Measurements from ENCODE around the gene WSB2. TPM values are rescaled to one million over a fixed set of nuclear protein-coding genes. Genes with fewer than 3 reads are reported as not detected.

WSB2 gene
- total and polyA plus RNA-seq, 2 of the 8 experiments (the other 6 are each of a cell fraction or from before 2014, with no cell fraction given), result 47.5 to 58.2 TPM

GRCh38 chr12:118034429-118035189 is 26.4 kb downstream of the WSB2 start:
- Histone ChIP-seq H2AFZ (ENCODE audit: low read length) (no peak overlapping the region), H3K9ac (replicated peaks in 1 of 4; ENCODE audit: extremely low read depth in 1 of 4, low read depth in 3 of 4, low read length in 3 of 4) (no peak overlapping the region), H3K27ac (ENCODE audit: low read depth, low read length) (no peak overlapping the region), H3K9me3 (ENCODE audit: insufficient read depth in 2 of 2, low read depth in 1 of 2, low read length in 1 of 2) (no peaks in the 10 kb centered on the region), H3K4ac (replicated peaks; ENCODE audit: insufficient read length, low read depth, low read length) (no peak overlapping the region), H3K4me1 (replicated peaks in 1 of 4; ENCODE audit: control insufficient read depth in 3 of 4, insufficient read depth in 4 of 4, low read length in 3 of 4) (no peaks in the 10 kb centered on the region; a peak in 1 of 7 replicates), H4K8ac (ENCODE audit: extremely low read depth, insufficient read depth, low read length) (no peak overlapping the region), H2BK20ac (ENCODE audit: low read length) (no peak overlapping the region), H3K14ac (ENCODE audit: insufficient read length) (no peak overlapping the region), H2BK12ac (ENCODE audit: low read depth, low read length) (no peak overlapping the region), H3K79me2 (ENCODE audit: control insufficient read depth in 1 of 2, insufficient read depth in 2 of 2, low read length in 2 of 2) (no peaks in the 10 kb centered on the region), H2BK15ac (ENCODE audit: low read length) (no peak overlapping the region), H3K56ac (replicated peaks; ENCODE audit: insufficient read length, low read depth, low read length) (no peak overlapping the region), H3K79me1 (ENCODE audit: low read depth, low read length) (no peaks in the 10 kb centered on the region; the same call in 1 of the 2 replicates), H3K23me2 (ENCODE audit: low read depth, low read length) (no peaks in the 10 kb centered on the region), H3K4me3 (ENCODE audit: extremely low read depth in 1 of 4, insufficient read depth in 2 of 4, low read depth in 3 of 4, low read length in 4 of 4) (no peak overlapping the region), H2BK5ac (ENCODE audit: low read depth, low read length) (no peak overlapping the region), H3K27me3 (replicated peaks in 1 of 4; ENCODE audit: control insufficient read depth in 3 of 4, extremely low read depth in 1 of 4, insufficient read depth in 3 of 4, low read length in 3 of 4) (no peaks in the 10 kb centered on the region), H3K18ac (ENCODE audit: extremely low read depth, low read length) (no peak overlapping the region), H2BK120ac (replicated peaks; ENCODE audit: low read depth, low read length) (no peak overlapping the region), H3K36me3 (ENCODE audit: control insufficient read depth in 2 of 4, insufficient read depth in 4 of 4, low read length in 3 of 4) (peaks cover 35 to 85% (median 57%) of the 10 kb centered on the region in 4 experiments), H3K4me2 (ENCODE audit: insufficient read depth in 1 of 2, low read depth in 2 of 2, low read length in 2 of 2) (no peak overlapping the region), H4K5ac (ENCODE audit: insufficient read length, low read depth, low read length) (no peak overlapping the region), H2AK5ac (ENCODE audit: low read depth, low read length) (no peak overlapping the region), H4K20me1 (replicated peaks in 1 of 2; ENCODE audit: control insufficient read depth in 1 of 2, insufficient read depth in 2 of 2, low read length in 2 of 2) (peaks cover 0 to 5% of the 10 kb centered on the region in 2 experiments), H4K91ac (replicated peaks; ENCODE audit: insufficient read length, low read length) (no peak overlapping the region), H3K23ac (ENCODE audit: insufficient read length) (no peak overlapping the region)
- CTCF ChIA-PET (ENCODE audit: partially characterized antibody), result interaction anchor here (0.6 to 4.3 kb wide), 20 partner anchors 8 to 185 kb away, joined by 3 to 39 read pairs (median 4); no protein-coding TSS in a partner anchor
- POLR2A ChIA-PET (ENCODE audit: partially characterized antibody), result interaction anchor here (0.8 to 12.8 kb wide), 7 partner anchors 10 to 160 kb away, joined by 3 to 113 read pairs (median 13); partner anchors contain the start of gene RFC5
- no peak for FAIRE-seq
- TF ChIP-seq TEAD4 (IDR thresholded peaks at IDR 0.05; ENCODE audit: low read depth, low read length) (peak; percentile 92), RAD21 (IDR thresholded peaks at IDR 0.05 in 1 of 2, conservative IDR thresholded peaks at IDR 0.05 in 1 of 2; ENCODE audit: low read depth in 2 of 2, low read length in 2 of 2) (peak; percentile 54 to 68), JUN (IDR thresholded peaks at IDR 0.05; ENCODE audit: low read depth, low read length) (no peak)
- TF ChIP-seq, protein P1, sequence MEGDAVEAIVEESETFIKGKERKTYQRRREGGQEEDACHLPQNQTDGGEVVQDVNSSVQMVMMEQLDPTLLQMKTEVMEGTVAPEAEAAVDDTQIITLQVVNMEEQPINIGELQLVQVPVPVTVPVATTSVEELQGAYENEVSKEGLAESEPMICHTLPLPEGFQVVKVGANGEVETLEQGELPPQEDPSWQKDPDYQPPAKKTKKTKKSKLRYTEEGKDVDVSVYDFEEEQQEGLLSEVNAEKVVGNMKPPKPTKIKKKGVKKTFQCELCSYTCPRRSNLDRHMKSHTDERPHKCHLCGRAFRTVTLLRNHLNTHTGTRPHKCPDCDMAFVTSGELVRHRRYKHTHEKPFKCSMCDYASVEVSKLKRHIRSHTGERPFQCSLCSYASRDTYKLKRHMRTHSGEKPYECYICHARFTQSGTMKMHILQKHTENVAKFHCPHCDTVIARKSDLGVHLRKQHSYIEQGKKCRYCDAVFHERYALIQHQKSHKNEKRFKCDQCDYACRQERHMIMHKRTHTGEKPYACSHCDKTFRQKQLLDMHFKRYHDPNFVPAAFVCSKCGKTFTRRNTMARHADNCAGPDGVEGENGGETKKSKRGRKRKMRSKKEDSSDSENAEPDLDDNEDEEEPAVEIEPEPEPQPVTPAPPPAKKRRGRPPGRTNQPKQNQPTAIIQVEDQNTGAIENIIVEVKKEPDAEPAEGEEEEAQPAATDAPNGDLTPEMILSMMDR (IDR thresholded peaks at IDR 0.05; ENCODE audit: control extremely low read depth in 1 of 3, insufficient read depth in 1 of 3, low read depth in 1 of 3, low read length in 3 of 3), result peak in 2 of 3 experiments; percentile 39 to 46; a peak in 3 of 4 replicates
- WGBS, 2 experiments (ENCODE audit: extremely low coverage in 1 of 2, insufficient coverage in 1 of 2, insufficient read length in 1 of 2, insufficient replicate concordance in 2 of 2, low coverage in 1 of 2, low lambda C conversion rate in 2 of 2, missing lambda C conversion rate in 1 of 2), result 91% methylated on average over 5 of the region's 5 CpGs; no CpG with 5 or more reads in 1 of the 2 experiments
- no peak for DNase-seq (ENCODE audit: low read depth in 1 of 2, low spot score in 2 of 2)
